Testis (tissue), 2 donors: Measurements from ENCODE around the gene RGS18.

Experiments
- CTCF ChIP-seq, 3 experiments: fragments of 450-650 bp in 2 of 3; fragments of 200-600 bp in 1 of 3; sonication (generic) in 1 of 3; IDR thresholded peaks; one replicate each; pipeline ENCODE4 v1.5.1; 2016 to 2019; ENCODE audit warnings: antibody characterized with exemption in 3 of 3, mild to moderate bottlenecking in 2 of 3, moderate library complexity in 1 of 3
- POLR2A ChIP-seq: fragments of 450-650 bp; IDR thresholded peaks from one replicate; pipeline ENCODE4 v1.6.1; 2017; ENCODE audit warnings: antibody characterized with exemption, mild to moderate bottlenecking, moderate library complexity

GRCh38 chr1:192170196-192170984, 12.1 kb downstream of the RGS18 start:
- TF ChIP-seq POLR2A (no peak), CTCF (IDR thresholded peaks at IDR 0.05) (no peak)
